ENCODE results near the gene MGLL.
A peak's percentile ranks its signal among the peaks of the same experiment; 100 is the strongest.

The MGLL gene

GRCh38 chr3:127694467-127695215, 127.7 kb downstream of the MGLL start:
- Histone ChIP-seq H3K27ac (ENCODE audit: low read depth, low read length) (no peak overlapping the region), H3K36me3 (ENCODE audit: insufficient read depth, low read length) (no peaks in the 10 kb centered on the region), H3K4me3 (ENCODE audit: low read depth, low read length) (no peak overlapping the region), H3K79me2 (ENCODE audit: control insufficient read depth, insufficient read depth, low read length, unreplicated experiment) (no peaks in the 10 kb centered on the region), H3K27me3 (ENCODE audit: insufficient read depth, low read length) (no peaks in the 10 kb centered on the region), H2AFZ (ENCODE audit: low read length, unreplicated experiment) (no peak overlapping the region), H3K4me1 (ENCODE audit: control insufficient read depth, insufficient read depth, low read length, unreplicated experiment) (peaks cover 45% of the 10 kb centered on the region)

GRCh38 chr3:127693336-127693843, 128.9 kb downstream of the MGLL start:
- H3K4me3 ChIP-seq (ENCODE audit: low read depth, low read length), result no peak overlapping the region
- H3K27ac ChIP-seq (ENCODE audit: low read depth, low read length), result no peak overlapping the region
- no peaks in the 10 kb centered on the region for H3K36me3 ChIP-seq (ENCODE audit: insufficient read depth, low read length)
- no peaks in the 10 kb centered on the region for H3K27me3 ChIP-seq (ENCODE audit: insufficient read depth, low read length)
- no peak overlapping the region for H2AFZ ChIP-seq (ENCODE audit: low read length, unreplicated experiment)
- peaks cover 36% of the 10 kb centered on the region for H3K4me1 ChIP-seq (ENCODE audit: control insufficient read depth, insufficient read depth, low read length, unreplicated experiment)
- no peaks in the 10 kb centered on the region for H3K79me2 ChIP-seq (ENCODE audit: control insufficient read depth, insufficient read depth, low read length, unreplicated experiment)

- Histone ChIP-seq H2AFZ (ENCODE audit: low read length, unreplicated experiment) (no peak overlapping the region), H3K36me3 (ENCODE audit: insufficient read depth, low read length) (no peaks in the 10 kb centered on the region), H3K4me3 (ENCODE audit: low read depth, low read length) (no peak overlapping the region), H3K4me1 (ENCODE audit: control insufficient read depth, insufficient read depth, low read length, unreplicated experiment) (peaks cover 29% of the 10 kb centered on the region), H3K27ac (ENCODE audit: low read depth, low read length) (no peak overlapping the region), H3K79me2 (ENCODE audit: control insufficient read depth, insufficient read depth, low read length, unreplicated experiment) (no peaks in the 10 kb centered on the region), H3K27me3 (ENCODE audit: insufficient read depth, low read length) (no peaks in the 10 kb centered on the region)
Measured at GRCh38 chr3:127692501-127693335, 129.6 kb downstream of the MGLL start.

GRCh38 chr3:127691974-127692373, 130.3 kb downstream of the MGLL start:
- Histone ChIP-seq H3K4me3 (ENCODE audit: low read depth, low read length) (no peak overlapping the region), H2AFZ (ENCODE audit: low read length, unreplicated experiment) (no peak overlapping the region), H3K36me3 (ENCODE audit: insufficient read depth, low read length) (no peaks in the 10 kb centered on the region), H3K79me2 (ENCODE audit: control insufficient read depth, insufficient read depth, low read length, unreplicated experiment) (no peaks in the 10 kb centered on the region), H3K27me3 (ENCODE audit: insufficient read depth, low read length) (no peaks in the 10 kb centered on the region), H3K27ac (ENCODE audit: low read depth, low read length) (no peak overlapping the region), H3K4me1 (ENCODE audit: control insufficient read depth, insufficient read depth, low read length, unreplicated experiment) (peaks cover 22% of the 10 kb centered on the region)

GRCh38 chr3:127691489-127691888, 130.8 kb downstream of the MGLL start:
- no peaks in the 10 kb centered on the region for H3K36me3 ChIP-seq (ENCODE audit: insufficient read depth, low read length)
- no peaks in the 10 kb centered on the region for H3K79me2 ChIP-seq (ENCODE audit: control insufficient read depth, insufficient read depth, low read length, unreplicated experiment)
- H2AFZ ChIP-seq (ENCODE audit: low read length, unreplicated experiment), result no peak overlapping the region
- 0 out of 2 replicates have a peak overlapping the region, but pooled peaks have one; percentile 15 for H3K27ac ChIP-seq (ENCODE audit: low read depth, low read length)
- H3K27me3 ChIP-seq (ENCODE audit: insufficient read depth, low read length), result no peaks in the 10 kb centered on the region
- H3K4me1 ChIP-seq (ENCODE audit: control insufficient read depth, insufficient read depth, low read length, unreplicated experiment), result peaks cover 17% of the 10 kb centered on the region
- no peak overlapping the region for H3K4me3 ChIP-seq (ENCODE audit: low read depth, low read length)

- Histone ChIP-seq H2AFZ (ENCODE audit: low read length, unreplicated experiment) (no peak overlapping the region), H3K36me3 (ENCODE audit: insufficient read depth, low read length) (no peaks in the 10 kb centered on the region), H3K4me3 (ENCODE audit: low read depth, low read length) (no peak overlapping the region), H3K27me3 (ENCODE audit: insufficient read depth, low read length) (no peaks in the 10 kb centered on the region), H3K79me2 (ENCODE audit: control insufficient read depth, insufficient read depth, low read length, unreplicated experiment) (no peaks in the 10 kb centered on the region), H3K27ac (ENCODE audit: low read depth, low read length) (peak overlapping the region; percentile 69), H3K4me1 (ENCODE audit: control insufficient read depth, insufficient read depth, low read length, unreplicated experiment) (peaks cover 15% of the 10 kb centered on the region)
Measured at GRCh38 chr3:127690823-127691452, 131.4 kb downstream of the MGLL start.

- Histone ChIP-seq H3K4me1 (ENCODE audit: control insufficient read depth, insufficient read depth, low read length, unreplicated experiment) (peaks cover 15% of the 10 kb centered on the region), H2AFZ (ENCODE audit: low read length, unreplicated experiment) (peak overlapping the region; percentile 65), H3K36me3 (ENCODE audit: insufficient read depth, low read length) (no peaks in the 10 kb centered on the region), H3K27ac (ENCODE audit: low read depth, low read length) (peak overlapping the region; percentile 69), H3K4me3 (ENCODE audit: low read depth, low read length) (no peak overlapping the region), H3K27me3 (ENCODE audit: insufficient read depth, low read length) (no peaks in the 10 kb centered on the region), H3K79me2 (ENCODE audit: control insufficient read depth, insufficient read depth, low read length, unreplicated experiment) (no peaks in the 10 kb centered on the region)
Measured at GRCh38 chr3:127690106-127690505, 132.2 kb downstream of the MGLL start.

GRCh38 chr3:127689266-127689860, 133.0 kb downstream of the MGLL start:
- H3K36me3 ChIP-seq (ENCODE audit: insufficient read depth, low read length), result no peaks in the 10 kb centered on the region
- H3K4me3 ChIP-seq (ENCODE audit: low read depth, low read length), result no peak overlapping the region
- peaks cover 15% of the 10 kb centered on the region for H3K4me1 ChIP-seq (ENCODE audit: control insufficient read depth, insufficient read depth, low read length, unreplicated experiment)
- H3K27me3 ChIP-seq (ENCODE audit: insufficient read depth, low read length), result no peaks in the 10 kb centered on the region
- H3K27ac ChIP-seq (ENCODE audit: low read depth, low read length), result peak overlapping the region; percentile 69; the same call in 1 of the 2 replicates
- no peaks in the 10 kb centered on the region for H3K79me2 ChIP-seq (ENCODE audit: control insufficient read depth, insufficient read depth, low read length, unreplicated experiment)
- no peak overlapping the region for H2AFZ ChIP-seq (ENCODE audit: low read length, unreplicated experiment)

- Histone ChIP-seq H3K4me1 (ENCODE audit: control insufficient read depth, insufficient read depth, low read length, unreplicated experiment) (peaks cover 18% of the 10 kb centered on the region), H3K27ac (ENCODE audit: low read depth, low read length) (no peak overlapping the region)
Measured at GRCh38 chr3:127688416-127689265, 133.7 kb downstream of the MGLL start.

More at GRCh38 chr3:127688416-127689265, 133.7 kb downstream of the MGLL start:
- H3K4me3 ChIP-seq (ENCODE audit: low read depth, low read length), result no peak overlapping the region
- H3K27me3 ChIP-seq (ENCODE audit: insufficient read depth, low read length), result no peaks in the 10 kb centered on the region
- no peak overlapping the region for H2AFZ ChIP-seq (ENCODE audit: low read length, unreplicated experiment)
- no peaks in the 10 kb centered on the region for H3K36me3 ChIP-seq (ENCODE audit: insufficient read depth, low read length)
- no peaks in the 10 kb centered on the region for H3K79me2 ChIP-seq (ENCODE audit: control insufficient read depth, insufficient read depth, low read length, unreplicated experiment)

Measured in ACC112 (cell line).